HG02852 (cell line): ENCODE measurements around the gene GAP43.

Experiments used
- ATAC-seq: cut with Tn5 transposase; IDR thresholded peaks from one replicate; pipeline ENCODE4 v1.9.1; 2021; ENCODE audit warnings: mild to moderate bottlenecking, moderate library complexity; ENCODE audit not compliant: unreplicated experiment

Gene GAP43

GRCh38 chr3:115627180-115628074 lies 4.1 kb downstream of the GAP43 start:
- peak; percentile 84 for ATAC-seq

- peak; percentile 45 for ATAC-seq
These were observed 4.7 kb downstream of the GAP43 start for GRCh38 chr3:115628075-115628412.

- ATAC-seq: no peak
These were observed 7.5 kb downstream of the GAP43 start for GRCh38 chr3:115630850-115631249.

GRCh38 chr3:115632026-115632425 lies 8.7 kb downstream of the GAP43 start:
- ATAC-seq: no peak

GRCh38 chr3:115633467-115633866 lies 10.2 kb downstream of the GAP43 start:
- ATAC-seq: no peak

- ATAC-seq: no peak
These were observed 10.7 kb downstream of the GAP43 start for GRCh38 chr3:115634052-115634451.

- ATAC-seq: no peak
These were observed 12.1 kb downstream of the GAP43 start for GRCh38 chr3:115635406-115635805.

- ATAC-seq: no peak
These were observed 14.9 kb downstream of the GAP43 start for GRCh38 chr3:115638241-115638640.

GRCh38 chr3:115638991-115639390 lies 15.7 kb downstream of the GAP43 start:
- no peak for ATAC-seq

- ATAC-seq: no peak
These were observed 21.1 kb downstream of the GAP43 start for GRCh38 chr3:115644391-115644790.

- no peak for ATAC-seq
These were observed 22.8 kb downstream of the GAP43 start for GRCh38 chr3:115646027-115646690.

- ATAC-seq: no peak
These were observed 25.2 kb downstream of the GAP43 start for GRCh38 chr3:115648559-115648958.

- peak; percentile 81 for ATAC-seq
These were observed 27.8 kb downstream of the GAP43 start for GRCh38 chr3:115651087-115651486.

- ATAC-seq: peak; percentile 32
These were observed 28.3 kb downstream of the GAP43 start for GRCh38 chr3:115651599-115651998.

GRCh38 chr3:115652738-115653137 lies 29.4 kb downstream of the GAP43 start:
- peak; percentile 42 for ATAC-seq

GRCh38 chr3:115655761-115656282 lies 32.5 kb downstream of the GAP43 start:
- no peak for ATAC-seq

- no peak for ATAC-seq
These were observed 33.9 kb downstream of the GAP43 start for GRCh38 chr3:115657168-115657567.

- no peak for ATAC-seq
These were observed 34.7 kb downstream of the GAP43 start for GRCh38 chr3:115658032-115658336.

GRCh38 chr3:115658337-115659181 lies 35.2 kb downstream of the GAP43 start:
- ATAC-seq: peak; percentile 85

GRCh38 chr3:115659253-115660220 lies 36.2 kb downstream of the GAP43 start:
- ATAC-seq: peak; percentile 27
